NCI-H2227 (cell line): ENCODE data around the gene PMPCB.
A peak's percentile ranks its signal among the peaks of the same experiment; 100 is the strongest.
"Not testable (repeated sequence)": the region's sequence is repeated elsewhere in the genome, so short reads cannot be mapped to it uniquely, and the experiment has no call there.

ENCODE experiments used
- DNase-seq: peaks from one replicate; lab custom pipeline; 2025; ENCODE audit not compliant: unreplicated experiment; lab: John Stamatoyannopoulos, UW

PMPCB gene, protein sequence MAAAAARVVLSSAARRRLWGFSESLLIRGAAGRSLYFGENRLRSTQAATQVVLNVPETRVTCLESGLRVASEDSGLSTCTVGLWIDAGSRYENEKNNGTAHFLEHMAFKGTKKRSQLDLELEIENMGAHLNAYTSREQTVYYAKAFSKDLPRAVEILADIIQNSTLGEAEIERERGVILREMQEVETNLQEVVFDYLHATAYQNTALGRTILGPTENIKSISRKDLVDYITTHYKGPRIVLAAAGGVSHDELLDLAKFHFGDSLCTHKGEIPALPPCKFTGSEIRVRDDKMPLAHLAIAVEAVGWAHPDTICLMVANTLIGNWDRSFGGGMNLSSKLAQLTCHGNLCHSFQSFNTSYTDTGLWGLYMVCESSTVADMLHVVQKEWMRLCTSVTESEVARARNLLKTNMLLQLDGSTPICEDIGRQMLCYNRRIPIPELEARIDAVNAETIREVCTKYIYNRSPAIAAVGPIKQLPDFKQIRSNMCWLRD

DNA sequence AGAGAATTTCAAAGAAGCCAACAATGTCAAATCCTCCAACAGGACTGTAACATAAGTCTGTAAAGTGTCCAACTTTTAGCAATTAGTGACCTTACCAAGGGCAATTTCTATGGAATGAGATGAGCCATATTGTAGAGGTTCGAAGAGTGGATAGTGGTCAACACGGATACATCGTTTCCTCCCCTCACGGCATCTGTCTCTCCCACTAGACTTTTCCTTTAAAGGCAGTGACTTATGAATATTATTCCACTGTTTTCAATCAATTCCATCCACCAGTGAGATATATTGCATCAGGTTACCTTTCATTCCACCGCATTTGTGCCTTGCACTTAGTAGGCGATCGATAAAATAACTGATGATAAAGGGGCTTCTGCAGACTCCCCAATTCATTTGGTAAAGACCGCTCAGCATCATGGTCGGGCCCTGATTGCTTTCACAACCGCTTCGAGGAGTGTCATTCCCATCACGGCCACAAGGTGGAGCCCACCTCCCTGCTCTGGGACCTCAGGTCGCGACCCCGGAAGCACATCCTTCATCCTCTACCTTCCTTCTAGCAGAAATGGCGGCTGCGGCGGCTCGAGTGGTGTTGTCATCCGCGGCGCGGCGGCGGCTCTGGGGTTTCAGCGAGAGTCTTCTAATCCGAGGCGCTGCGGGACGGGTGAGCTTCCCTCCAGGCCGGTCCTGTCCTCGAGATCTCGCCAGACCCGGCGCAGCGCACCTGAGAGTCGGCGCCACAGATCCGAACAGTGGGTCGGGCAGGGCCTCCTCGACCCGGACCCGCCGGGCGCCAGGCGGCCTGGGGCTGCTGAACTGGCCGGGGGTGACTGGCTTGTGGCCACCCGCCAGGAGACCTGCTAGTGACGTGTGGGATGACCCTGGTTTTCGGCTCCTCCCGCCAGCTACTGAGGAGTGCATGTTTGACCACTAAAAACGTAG lies at the start of gene PMPCB:
TSS of gene PMPCB (plus strand) at position 535 of the 936 bp plus-strand sequence. CDS start at position 560, 25 bp downstream.
- DNase-seq, result peak; percentile 97

DNA sequence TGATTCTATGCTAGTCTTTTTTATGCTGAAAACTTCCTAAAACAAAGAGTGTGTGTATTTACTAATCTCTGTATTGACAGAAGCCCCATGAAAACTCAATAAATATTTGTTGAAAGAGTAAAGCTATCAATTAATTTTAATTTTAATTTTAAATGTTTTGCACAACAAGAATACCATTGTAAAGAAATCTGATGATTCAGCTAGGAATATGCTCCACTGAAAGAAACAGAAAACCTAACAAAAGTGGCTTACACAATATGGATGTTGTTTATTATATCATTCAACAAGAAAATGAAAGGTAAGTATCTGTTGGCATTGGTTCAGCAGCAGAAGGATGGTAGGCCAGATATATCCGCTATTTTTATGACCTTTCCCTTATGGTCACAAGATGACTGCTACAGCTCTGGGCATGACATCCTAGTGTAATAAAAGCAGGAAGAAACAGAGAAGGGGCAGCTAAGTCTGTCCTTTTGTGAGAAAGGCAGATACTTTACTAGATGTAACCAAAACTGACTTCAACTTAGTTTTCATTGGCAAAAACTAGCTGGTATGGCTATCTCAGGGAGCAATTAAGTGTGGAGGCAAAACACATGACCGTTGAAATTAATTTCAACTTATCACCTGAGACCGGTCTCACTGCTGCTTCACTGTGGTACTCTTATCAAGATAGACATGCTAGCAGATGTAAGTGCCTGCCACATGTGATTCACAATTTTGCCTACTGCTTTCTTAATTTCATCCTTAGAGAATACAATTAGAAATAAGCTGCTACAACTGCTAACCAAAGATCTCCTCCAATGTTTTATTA lies 43.3 kb upstream of the PMPCB start:
- not testable (repeated sequence) for DNase-seq

DNA sequence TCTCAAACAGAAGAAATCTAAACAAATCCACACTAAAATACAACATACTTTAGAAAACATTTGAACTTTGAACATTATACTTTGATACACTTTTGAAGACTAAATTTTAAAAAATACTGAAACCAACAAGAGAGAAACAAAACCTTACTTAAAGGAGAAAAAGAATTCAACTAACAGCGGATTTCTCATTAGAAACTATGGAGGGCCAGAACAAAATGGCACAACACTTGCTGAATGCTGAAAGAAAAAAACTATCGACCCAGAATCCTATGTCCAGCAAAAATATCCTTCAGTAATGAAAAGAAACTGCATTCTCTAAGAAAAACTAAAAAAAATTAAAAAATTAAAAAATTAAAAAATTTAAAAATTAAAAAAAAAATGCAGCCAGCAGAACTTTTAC lies 33.2 kb upstream of the PMPCB start:
- not testable (repeated sequence) for DNase-seq

DNA sequence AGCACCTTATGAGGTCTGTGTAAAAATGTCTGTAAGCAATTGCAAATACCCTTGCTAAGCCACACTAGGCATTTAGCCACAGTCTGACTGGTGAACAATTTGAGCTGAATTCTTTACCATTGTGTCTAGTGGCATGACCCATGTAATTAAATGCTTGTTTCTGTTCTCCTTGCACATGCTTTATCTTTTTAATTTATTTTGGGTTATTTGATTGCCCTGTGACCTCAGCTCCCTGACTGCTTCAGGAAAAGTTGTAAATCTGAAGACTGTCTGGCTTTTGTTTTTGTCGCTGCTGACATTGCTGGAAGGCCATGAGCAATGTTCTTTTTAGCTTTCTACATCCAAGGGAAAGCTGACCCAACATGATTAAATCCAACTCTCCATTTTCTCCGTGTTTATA lies 31.0 kb upstream of the PMPCB start:
- not testable (repeated sequence) for DNase-seq

DNA sequence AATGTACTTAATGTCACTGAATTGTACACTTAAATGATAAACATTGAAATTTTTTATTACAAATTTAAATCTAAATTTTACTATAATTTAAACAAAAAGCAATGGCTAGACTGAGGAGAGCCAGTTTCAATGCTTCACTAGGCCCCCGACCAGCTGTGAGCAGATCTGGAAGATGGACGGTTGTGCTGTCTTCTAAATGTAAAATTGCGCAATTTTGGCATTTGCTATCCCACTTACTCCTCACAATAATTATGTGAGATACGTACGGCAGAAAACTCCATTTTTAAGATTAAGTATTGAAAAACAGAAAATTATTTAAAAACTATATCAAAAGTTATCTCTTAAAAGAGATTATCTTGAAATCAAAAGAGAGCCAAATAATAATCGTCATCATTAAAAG lies 23.9 kb upstream of the PMPCB start:
- DNase-seq, result not testable (repeated sequence)

DNA sequence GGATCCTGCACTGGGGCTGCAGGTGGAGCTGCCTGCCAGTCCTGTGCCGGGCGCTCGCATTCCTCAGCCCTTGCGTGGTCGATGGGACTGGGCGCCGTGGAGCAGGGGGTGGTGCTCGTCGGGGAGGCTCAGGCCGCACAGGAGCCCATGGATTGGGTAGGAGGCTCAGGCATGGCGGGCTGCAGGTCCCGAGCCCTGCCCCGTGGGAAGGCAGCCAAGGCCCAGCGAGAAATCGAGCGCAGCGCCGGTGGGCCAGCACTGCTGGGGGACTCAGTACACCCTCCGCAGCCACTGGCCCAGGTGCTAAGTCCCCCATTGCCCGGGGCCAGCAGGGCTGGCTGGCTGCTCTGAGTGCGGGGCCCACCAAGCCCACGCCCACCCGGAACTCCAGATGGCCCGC lies 22.4 kb upstream of the PMPCB start:
- DNase-seq, result not testable (repeated sequence)

DNA sequence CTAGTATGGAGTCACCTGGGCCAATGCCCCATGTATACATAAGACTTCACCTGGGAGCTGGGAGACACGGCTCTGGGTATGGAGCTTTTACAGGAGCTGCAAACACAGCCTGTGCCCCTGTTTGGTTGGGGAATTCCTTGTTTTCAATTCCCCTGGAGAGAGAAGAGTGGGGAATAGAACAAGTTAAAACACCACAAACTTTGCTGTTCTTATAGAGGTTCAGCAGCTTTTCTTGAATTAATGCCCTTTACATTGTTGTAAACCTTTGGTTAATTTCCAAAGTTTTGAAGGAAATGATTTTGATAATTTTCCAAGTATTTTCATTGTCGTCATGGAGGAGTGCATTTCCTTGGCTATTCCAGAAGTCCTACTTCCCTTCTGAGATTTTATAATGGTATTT lies 19.0 kb upstream of the PMPCB start:
- not testable (repeated sequence) for DNase-seq

DNA sequence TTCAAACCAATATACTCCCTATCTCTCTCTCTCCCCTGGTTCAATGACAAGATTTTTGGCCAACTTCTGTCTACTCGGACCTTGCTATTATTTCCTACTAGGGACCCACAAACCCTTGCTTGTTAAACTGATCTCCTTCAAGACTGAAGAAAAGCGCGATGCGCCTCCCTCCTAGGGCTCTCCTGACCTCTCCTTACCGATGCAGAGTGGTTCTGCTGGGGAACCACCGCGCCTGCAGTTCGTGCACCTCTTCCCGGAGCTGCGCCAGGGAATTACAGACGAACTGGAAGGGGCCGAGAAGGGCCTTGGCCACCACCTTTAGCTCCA lies 17.6 kb upstream of the PMPCB start:
- peak; percentile 64 for DNase-seq

DNA sequence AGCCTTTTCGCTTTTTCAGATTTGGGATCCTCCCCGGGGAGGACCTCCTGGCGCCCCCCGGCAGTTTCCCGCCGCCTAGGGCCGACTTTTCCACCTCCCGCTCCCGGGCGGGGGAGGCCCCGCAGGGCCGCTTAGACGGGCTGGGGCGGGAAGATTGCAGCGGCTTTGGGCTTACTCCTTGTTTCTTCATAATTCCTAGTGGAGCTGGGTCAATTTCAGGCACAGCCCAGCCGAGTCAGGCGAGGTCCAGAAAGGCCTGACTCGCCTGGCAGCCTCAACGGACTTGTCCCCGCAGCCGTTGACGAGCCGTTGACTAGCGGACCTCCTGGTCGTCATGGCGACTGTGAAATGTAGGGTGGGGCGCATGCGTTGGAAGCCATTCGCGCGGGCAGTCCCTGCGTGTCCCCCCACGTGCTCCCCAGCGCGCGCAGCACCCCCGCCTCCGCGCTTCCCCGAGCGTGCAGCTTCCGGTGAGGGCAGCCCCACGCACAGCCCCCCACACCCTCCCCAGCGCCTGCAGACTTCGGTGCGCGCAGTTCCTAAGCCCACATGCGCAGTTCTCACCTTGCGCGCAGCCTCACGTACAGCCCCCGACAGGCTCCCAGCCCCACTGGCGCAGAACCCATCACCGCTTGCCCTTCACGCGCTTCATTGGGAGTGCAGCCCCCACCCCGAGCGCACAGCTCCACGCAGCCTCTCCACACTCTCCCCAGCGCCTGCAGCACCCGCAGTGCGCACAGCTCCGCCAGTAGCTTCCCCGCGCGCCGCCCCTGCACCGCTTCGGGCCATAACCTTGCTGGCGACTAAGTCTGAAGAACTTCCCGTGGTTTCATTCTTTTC lies 17.1 kb upstream of the PMPCB start:
- peak; percentile 92 for DNase-seq

DNA sequence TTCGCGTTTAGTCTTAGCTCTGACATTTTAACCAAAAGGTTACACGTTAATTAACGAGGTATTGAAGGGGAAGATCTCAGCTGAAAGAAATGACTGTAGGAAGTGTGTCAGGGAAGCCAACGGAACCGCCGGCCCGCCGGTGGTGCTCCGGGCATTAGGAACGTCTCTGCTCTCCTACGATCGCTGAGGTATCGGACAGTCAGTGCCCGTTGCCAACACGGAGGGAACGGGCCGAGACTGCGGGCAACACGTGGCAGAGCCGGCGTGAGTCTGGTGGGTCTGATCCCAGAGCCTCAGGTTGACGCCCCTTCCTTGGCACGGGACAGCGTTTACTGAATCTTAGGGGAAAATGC lies 16.5 kb upstream of the PMPCB start:
- DNase-seq, result peak; percentile 59

DNA sequence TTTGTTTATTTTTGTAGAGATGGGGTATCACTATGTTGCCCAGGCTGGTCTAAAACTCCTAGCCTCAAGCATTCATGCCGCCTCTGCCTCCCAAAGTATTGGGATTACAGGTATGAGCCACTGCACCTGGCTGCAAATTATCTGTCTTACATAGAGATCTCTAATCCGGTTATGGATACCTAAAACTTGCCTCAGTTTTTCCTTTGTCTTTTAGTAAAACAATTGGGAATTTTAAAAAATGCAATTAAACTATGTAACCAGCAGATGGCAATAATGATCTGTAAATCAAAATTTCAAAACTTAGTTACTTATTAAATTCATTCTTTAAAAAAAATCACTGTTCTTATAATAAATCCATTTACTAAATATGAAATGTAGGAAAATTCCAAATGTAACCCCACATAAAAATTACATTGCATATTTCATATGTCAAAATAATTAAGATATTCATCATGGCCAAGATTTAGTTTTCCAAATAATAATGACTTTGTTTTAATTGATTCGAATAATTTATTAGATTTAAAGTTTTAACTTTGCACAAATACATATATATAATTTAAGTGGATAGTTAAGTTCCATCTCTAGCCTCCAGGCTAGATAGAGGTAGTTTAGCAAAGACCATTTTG lies 14.3 kb upstream of the PMPCB start:
- not testable (repeated sequence) for DNase-seq

DNA sequence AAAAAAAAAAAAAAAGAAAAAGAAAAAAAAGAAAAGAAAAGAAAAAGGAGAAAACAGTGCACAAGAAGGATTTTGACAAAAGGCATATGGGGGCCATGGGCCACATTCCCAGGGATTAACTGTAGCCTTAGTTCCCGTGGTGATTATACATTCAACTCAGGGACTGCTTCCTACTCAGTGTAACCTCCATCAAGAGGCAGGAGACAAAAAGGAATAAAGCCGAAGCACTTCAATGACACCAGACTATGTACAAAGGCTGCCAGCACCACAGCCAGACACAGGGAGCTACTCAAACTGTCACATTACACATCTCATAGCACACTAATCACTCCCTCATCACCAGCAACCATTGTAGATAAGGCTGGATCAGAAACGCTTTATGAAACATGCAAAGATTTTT lies 5.1 kb upstream of the PMPCB start:
- no peak for DNase-seq

DNA sequence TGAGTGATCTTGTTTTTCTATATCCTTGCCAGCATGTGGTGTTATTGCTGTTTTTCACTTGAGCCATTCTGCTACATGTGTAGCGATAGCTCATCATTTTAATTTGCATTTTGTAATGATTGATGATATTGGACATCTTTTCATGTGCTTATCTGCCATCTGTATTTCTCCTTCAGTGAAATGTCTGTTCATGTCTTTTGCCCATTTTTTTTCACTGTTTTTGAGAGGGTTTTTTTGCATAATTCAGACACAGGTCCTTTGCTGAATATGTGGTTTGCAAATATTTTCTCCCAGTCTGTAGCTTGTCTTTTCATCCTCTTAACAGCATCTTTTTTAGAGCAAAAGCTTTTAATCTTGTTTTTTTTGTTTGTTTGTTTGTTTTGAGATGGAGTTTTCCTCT lies 3.7 kb upstream of the PMPCB start:
- DNase-seq, result no peak

DNA sequence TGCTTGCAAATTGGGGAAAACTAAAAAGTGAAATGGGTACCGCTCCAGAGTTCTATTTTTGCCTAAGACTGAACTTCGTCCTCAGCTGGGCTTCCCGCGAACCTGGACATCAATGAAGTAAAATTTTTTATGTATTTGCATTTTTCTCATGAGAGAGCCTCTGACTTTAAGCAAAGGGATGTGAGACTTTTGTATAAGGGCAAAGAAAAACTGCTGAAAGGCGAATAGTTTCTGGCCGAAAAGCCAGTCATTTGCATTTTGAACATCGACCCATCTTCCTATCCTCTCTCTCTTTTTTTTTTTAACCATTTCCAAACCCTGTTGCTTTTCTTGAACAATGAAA lies 573 bp downstream of the PMPCB start:
- no peak for DNase-seq

DNA sequence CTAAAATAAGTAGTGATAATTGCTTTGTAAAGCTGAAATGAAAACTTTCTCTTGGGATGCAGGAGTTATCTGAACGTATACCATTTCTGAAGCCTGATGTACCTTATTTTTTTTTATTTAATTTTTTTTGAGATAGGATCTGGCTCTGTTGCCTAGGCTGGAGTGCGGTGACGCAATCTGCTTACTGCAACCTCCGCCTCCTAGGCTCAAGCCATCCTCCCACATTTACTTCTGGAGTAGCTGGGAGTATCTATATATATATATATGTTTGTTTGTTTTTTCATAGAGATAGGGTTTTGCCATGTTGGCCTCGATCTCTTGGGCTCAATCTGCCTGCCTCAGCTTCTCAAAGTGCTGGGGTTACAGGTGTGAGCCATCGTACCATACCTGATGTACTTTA lies 2.4 kb downstream of the PMPCB start:
- no peak for DNase-seq

DNA sequence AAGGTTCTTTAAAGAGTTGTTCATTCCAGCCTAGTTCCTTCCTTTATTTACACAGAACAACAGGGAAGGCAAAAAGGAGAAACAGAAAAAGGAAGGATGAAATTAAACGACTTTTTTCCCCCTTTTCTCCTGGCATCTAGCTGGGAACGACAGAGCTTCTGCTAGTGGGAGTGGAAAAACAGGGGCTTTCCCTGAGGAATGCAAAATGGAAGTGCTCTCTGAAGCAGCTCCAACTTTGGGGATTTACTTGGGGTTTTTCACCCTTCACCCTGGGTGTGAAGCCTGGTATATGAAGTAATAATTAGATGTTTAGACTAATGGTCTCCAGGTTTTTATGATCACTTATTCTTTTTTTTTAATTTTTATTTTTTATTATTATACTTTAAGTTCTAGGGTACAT lies 4.2 kb downstream of the PMPCB start:
- no peak for DNase-seq

DNA sequence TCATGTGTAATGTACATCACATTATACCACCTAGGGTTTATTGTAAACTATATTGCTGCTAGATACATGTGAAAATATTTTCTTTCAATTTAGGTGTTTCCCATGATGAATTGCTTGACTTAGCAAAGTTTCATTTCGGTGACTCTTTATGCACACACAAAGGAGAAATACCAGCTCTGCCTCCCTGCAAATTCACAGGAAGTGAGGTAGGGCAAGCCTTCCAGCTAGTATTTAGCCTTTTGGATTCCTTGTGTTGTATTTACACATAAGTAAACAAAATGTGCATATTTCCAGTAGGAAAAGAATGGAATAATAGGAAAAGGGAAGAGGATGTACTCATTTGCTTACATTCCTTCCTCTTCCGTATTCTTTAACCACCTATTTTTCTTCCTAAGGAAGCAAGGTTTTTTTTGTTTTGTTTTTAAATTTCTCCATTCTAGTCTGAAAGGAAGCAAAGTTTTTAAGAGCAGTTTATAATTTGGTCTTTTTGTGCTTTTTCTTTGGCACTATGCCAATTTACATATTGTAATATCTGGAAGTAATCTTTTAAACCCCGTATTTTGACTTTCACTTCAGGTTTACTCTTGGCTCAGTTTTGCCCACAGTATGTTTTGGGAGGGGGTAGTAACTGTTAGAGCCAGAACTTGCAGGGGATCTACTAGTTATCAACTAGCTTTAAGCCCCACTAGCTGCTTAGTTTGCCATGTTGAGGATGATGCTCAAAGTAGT lies 10.4 kb downstream of the PMPCB start:
- no peak for DNase-seq

DNA sequence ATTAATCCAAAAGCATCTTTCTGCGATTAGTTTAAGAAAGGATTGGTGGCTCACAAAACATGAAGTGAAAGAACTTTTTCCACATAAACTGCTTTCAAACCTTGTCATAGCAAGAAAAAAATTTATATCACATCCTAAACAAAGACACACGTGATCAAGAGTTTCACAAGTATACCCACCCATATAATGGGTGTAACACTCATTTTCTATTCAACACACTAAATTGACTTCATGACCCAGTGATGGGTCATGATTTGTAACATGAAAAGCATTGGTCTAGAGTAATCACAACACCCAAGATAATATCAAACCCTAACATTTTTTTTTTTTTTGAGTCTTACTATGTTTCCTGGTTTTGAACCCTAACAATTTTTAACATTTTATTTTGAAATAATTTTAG lies 17.6 kb downstream of the PMPCB start:
- no peak for DNase-seq

DNA sequence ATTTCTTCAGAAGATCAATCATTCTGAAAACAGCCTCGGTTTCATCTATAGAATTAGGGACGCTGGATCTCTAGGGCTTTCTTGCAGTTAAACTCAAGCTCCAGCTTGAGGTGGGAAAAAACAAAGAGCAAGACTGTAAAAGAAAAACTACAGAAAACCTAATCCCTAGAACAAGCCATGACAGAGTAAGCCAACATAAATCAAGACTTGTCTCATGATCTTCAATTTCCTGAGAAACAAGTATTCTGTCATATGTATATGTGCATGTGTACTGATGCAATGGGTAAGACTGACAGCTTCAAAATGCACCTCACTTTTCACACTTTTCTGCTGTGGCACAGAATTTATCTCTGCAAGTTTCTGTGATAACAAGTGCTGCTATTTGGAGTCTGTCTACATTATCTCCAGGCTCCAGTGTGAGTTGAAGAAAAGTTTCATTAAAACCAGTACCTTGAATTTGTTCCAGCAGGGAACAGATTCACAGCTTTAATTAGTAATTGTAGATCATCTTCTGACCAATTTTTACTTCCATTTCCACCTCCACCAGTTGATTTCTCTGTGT lies 19.2 kb downstream of the PMPCB start:
- DNase-seq, result no peak
